ENCODE data around the gene CNTNAP2.

CNTNAP2 gene

DNA sequence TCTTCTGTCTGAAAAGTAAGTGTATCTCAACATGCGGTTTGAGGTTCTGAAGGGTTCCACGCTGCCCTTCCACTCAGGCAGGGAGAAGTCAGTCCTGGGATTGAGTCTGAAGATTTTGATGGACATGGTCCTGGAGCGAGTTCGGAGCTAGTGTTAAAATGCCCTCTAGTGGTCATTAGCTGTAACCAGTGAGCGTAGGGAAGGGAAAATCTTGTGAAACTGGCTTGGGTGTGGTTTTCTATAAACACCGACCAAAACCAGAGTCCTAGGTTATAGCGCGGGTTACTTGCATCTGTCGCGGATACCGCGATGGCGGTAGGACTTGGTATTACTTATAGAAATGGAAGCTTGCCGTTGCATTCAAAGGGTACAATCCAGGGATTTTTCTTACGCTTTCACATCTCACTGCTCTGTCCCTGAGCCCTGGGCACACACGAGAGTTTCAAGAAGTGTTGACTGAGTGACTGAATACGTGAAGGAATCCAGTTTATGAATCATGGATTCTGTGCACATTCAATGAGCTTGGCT, 2125.8 kb downstream of the CNTNAP2 start:
- DNase-seq, result peak; percentile 33

GRCh38 chr7:148245381-148245780, 2128.8 kb downstream of the CNTNAP2 start:
- DNase-seq, result no peak

DNA sequence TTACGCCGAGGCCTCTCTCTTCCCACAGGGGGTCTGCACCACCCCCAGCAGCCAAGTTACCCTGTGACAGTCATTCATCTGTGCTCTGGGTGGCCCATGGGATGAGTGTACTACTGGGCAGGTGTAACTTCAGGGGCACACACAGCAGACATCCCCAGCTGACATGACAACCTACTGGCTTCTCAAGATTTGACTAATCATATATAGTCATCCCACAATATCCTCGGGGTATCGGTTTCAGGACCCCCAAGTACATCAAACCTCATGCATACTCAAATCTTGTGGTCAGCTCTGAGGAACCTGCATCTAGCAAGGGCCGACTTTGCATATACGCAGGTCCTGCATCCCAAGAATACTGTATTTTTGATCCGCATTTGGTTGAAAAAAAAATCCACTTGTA, 2137.0 kb downstream of the CNTNAP2 start:
- no peak for DNase-seq

GRCh38 chr7:148255333-148255732, 2138.7 kb downstream of the CNTNAP2 start:
- DNase-seq, result no peak

DNA sequence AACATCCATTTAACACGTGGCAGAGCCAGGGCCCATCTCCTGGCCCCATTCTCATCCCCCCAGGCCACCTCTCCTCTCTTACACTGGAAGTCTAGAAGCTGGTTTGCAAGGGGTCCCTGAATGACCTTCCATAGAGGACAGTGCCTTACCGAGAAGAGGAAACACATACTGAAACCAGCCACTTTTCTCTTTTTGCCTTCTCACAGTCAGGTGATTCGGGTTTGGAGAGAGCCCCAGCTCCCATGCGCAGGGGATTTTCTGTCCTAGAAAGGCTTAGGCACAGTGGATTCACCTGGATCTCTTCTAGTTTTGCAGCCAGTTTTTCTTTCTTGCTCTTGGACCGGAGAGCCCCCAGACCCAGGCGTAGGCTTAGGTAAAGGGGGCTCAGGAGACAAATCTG, 2139.8 kb downstream of the CNTNAP2 start:
- DNase-seq, result no peak

DNA sequence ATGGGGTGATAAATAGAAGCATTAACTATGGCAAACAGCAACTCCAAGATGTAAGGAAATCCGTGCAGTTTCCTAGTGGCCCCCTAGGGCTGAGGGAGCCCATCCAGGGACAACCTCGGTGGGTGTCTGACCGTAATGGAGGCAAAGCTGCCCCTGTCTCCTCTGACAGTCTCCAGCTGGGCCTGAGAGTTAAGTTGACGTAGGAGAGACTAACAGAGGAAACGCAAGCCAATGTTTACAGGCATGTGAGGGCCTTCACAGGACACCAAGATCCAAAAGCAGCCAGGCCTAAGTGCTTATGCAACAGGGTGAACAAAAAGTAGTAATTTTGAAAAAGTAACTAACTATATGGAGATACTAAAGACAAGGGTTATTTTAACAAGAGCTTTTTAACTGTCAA, 2144.0 kb downstream of the CNTNAP2 start:
- DNase-seq, result no peak

DNA sequence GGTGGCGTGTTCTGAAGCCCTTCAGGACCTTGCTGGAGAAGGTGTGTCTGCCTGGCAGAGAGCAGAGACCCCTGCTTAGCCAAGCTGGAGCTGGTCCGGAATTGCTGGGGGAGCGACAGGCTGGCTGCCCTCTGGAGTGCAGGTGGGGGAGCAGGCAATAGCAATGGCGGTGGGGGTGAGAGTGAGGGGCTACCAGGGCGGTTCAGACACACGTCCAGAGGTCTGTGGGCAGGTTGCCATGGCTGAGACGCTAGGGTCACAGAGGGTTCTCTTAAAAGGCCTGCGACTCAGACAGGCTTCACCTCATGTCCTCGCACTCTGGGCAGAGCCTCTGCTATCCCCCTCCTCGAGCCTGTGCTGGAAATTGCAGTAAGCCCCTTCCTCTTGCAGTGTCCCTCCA, 2144.9 kb downstream of the CNTNAP2 start:
- no peak for DNase-seq

DNA sequence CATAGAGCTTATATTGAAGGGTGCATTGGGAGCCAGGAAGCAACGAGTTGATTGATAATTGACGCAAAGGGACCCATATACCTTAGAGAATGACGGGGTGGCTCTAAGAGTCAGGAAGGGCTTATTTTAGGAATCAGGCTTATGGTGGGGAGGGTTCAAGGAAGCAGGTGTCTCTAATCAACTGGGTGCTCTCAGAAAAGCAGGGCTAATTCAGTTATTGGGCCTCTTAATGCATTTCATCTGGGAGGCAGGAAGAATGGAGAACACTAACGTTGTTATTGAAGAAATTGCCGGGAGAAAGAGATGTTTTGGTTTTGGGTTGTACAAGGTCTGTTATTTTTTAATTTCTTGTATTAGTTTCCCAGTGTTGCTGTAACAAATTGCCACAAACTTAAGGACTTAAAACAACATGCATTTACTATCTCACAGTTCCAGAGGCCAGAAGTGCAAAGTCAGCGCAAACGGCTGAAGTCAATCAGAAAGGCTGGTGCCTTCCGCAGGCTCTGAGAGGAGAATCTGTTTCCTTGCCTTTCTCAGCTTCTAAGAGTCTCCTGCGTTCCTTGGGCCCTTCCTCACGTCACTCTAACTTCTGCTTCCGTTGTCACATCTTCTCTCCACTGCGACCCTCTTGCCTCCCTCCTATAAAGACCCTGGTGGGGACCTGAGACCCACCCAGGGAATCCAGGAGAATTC, 2145.5 kb downstream of the CNTNAP2 start:
- DNase-seq, result no peak

- peak; percentile 28 for DNase-seq
Measured at GRCh38 chr7:148262721-148263229, 2146.2 kb downstream of the CNTNAP2 start.

GRCh38 chr7:148264933-148265557, 2148.4 kb downstream of the CNTNAP2 start:
- DNase-seq, result peak; percentile 18

- no peak for DNase-seq
Measured at GRCh38 chr7:148265896-148266295, 2149.3 kb downstream of the CNTNAP2 start.

DNA sequence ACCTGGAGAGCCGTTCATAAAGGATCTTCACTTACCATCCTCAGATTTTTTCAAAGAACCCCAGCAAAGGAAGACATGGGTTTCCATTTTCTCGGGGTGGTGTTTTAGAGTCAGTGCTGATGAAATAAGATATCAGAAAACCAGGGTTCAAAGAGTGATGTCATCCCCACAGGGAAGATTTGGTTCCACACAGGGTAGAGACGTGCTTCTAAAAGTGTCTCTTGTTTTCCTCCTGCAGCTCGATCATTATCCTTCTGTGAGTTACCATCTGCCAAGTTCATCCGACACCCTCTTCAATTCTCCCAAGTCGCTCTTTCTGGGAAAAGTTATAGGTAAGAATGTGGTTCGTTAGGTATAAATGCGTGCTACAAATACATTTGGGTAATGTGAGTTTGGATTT, 2150.2 kb downstream of the CNTNAP2 start:
- no peak for DNase-seq

GRCh38 chr7:148270576-148270975, 2154.0 kb downstream of the CNTNAP2 start:
- no peak for DNase-seq

GRCh38 chr7:148274118-148274517, 2157.5 kb downstream of the CNTNAP2 start:
- no peak for DNase-seq

- DNase-seq, result no peak
Measured at GRCh38 chr7:148275359-148275890, 2158.8 kb downstream of the CNTNAP2 start.

DNA sequence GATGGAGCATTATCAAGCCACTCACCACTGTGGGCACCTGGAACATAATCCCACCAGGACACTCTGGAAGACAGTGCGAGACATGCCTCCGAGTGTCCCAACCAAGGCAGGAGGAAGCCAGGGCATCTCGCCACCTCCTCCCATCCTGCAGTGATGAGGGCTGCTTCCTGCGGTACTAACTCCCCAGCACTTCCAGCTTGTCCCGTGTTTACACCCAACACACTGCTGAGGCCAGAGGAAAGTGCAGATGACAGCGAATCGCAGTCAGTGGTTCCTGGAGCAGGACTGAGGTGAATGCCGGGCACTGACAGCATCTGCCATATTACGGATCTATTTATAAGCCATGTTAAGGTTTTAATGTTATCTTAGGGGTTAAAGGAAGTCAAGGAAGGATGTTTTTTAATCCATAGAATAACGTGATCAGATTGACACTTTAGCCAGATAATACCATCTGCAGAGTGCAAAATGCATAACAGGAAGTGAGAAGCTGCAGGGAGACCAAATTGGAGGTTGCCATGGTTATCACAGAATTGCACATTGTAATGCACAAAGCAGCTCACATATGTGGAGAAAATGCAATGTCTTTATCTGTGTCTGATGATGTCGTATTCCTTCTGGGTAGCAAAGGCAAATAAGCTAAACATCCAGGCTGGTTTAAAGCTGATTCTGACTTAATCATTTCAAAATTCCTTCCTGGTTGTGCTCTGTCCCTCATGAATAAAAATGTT, 2159.9 kb downstream of the CNTNAP2 start:
- no peak for DNase-seq

GRCh38 chr7:148277042-148277660, 2160.6 kb downstream of the CNTNAP2 start:
- no peak for DNase-seq

GRCh38 chr7:148286150-148286549, 2169.5 kb downstream of the CNTNAP2 start:
- DNase-seq, result no peak

DNA sequence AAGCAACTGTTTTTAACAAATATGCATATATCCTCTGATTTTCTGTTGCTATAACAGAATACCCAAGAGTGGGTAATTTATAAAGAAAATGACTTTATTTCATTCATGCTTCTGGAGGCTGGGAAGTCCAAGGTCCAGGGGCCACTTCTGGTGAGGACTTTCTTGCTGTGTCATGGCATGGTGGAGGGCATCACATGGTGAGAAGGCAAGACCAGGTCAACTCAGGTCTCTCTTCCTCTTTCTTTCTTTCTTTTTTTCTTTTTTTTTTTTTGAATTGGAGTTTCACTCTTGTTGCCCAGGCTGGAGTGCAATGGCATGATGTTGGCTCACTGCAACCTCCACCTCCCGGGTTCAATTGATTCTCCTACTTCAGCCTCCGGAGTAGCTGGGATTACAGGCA, 2170.9 kb downstream of the CNTNAP2 start:
- DNase-seq, result no peak

DNA sequence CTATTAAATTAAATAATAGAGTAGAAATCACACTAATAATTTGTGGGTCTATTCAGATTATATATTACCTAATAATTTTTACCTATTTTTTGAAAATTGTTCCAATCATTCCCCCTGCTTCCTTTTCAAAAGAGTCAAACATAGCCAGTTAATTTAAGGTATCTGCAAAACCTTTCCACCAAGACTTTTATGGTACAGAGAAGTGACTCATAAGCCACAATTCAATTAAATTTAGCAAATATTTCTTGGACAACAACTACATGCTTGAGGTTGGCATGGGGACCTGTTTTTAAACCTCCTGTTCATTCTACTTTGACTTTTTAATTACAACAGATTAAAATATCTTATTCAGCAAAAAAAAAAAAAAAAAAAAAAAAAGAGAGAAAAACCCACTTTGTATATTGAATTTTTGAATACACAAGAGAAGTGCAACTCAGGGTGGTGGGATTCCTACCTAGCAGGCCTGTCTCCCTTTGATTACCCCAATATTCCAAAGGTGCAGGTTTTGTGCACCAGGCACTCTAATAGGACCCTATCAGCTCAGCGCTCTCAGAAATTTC, 2172.1 kb downstream of the CNTNAP2 start:
- no peak for DNase-seq

DNA sequence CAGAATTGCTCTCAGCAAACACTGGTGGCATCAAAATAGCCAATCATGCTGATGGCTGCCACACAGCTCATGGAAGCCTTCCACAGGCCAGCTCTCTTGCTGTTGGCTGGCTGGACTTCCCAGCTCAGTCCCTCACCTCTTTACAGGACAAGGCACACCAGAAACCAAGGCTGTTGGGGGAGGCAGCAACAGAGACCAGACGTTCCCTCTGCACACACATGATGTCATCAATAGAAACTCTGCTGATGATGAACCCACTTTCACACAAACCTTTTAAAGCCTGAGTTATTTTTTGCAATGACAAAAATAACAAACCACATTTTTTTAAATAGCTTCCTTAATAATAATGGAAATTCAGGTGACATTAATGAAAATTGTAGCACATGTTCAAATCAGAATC, 2173.0 kb downstream of the CNTNAP2 start:
- DNase-seq, result no peak

DNA sequence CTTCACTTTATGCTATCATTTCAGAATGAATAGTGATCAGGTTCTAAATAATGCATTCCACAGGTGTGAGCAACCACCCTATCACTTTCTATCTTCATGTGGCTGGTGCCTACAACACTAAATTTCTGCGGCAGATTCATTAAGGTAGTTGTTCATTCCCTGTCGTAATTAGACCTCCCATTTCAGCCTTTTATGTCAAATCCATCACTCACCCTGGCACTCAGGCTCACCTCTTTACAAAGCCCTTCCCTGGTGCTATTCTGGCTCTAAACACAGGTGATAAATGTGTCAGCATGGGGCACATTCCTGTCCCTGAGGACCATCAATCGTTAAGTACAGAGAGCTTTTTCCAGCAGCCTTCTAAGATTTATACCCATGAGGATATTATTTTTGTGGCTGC, 2173.9 kb downstream of the CNTNAP2 start:
- no peak for DNase-seq

- DNase-seq, result no peak
Measured at GRCh38 chr7:148291799-148292198, 2175.2 kb downstream of the CNTNAP2 start.
